Muscle layer of duodenum (tissue), 2 donors: ENCODE results near the gene SPOCK3.

Source experiments
- H3K27ac ChIP-seq: one replicate; pipeline ENCODE4 v1.7.0; 2013; ENCODE audit warnings: mild to moderate bottlenecking, low read length
- H3K27me3 ChIP-seq: one replicate; pipeline ENCODE4 v1.7.0; 2013; ENCODE audit warnings: low read depth, mild to moderate bottlenecking, control low read depth, low read length
- H3K36me3 ChIP-seq, 2 donors: one replicate each; pipeline ENCODE4 v1.7.0; 2013; ENCODE audit warnings: low read length in 2 of 2, control low read depth in 1 of 2, mild to moderate bottlenecking in 1 of 2; ENCODE audit not compliant: insufficient read depth in 2 of 2, control insufficient read depth in 1 of 2
- H3K4me1 ChIP-seq, 2 donors: one replicate each; pipeline ENCODE4 v1.7.0; 2013; ENCODE audit warnings: low read length in 2 of 2, mild to moderate bottlenecking in 2 of 2, control low read depth in 1 of 2, moderate library complexity in 1 of 2; ENCODE audit not compliant: insufficient read depth in 2 of 2, control insufficient read depth in 1 of 2
- H3K4me3 ChIP-seq, 2 donors: one replicate each; pipeline ENCODE4 v1.7.0; 2013; ENCODE audit warnings: low read length in 2 of 2, low read depth in 1 of 2, mild to moderate bottlenecking in 1 of 2
- H3K9me3 ChIP-seq, 2 donors: one replicate each; pipeline ENCODE4 v1.7.0; 2013; ENCODE audit warnings: low read length in 2 of 2, control low read depth in 1 of 2, mild to moderate bottlenecking in 1 of 2; ENCODE audit not compliant: control insufficient read depth in 1 of 2
- donor health status: healthy.

Gene SPOCK3

GRCh38 chr4:167109859-167110258 is 124.4 kb downstream of the SPOCK3 start:
- no peak overlapping the region for H3K4me3 ChIP-seq
- H3K4me1 ChIP-seq, result no peaks in the 10 kb centered on the region
- H3K36me3 ChIP-seq, result no peaks in the 10 kb centered on the region
- no peaks in the 10 kb centered on the region for H3K27me3 ChIP-seq
- no peak overlapping the region for H3K27ac ChIP-seq
- no peaks in the 10 kb centered on the region for H3K9me3 ChIP-seq

GRCh38 chr4:167105857-167106256 is 128.4 kb downstream of the SPOCK3 start:
- Histone ChIP-seq H3K36me3 (no peaks in the 10 kb centered on the region), H3K27me3 (no peaks in the 10 kb centered on the region), H3K4me1 (no peaks in the 10 kb centered on the region), H3K9me3 (no peaks in the 10 kb centered on the region), H3K27ac (no peak overlapping the region), H3K4me3 (no peak overlapping the region)

- Histone ChIP-seq H3K4me3 (no peak overlapping the region), H3K36me3 (no peaks in the 10 kb centered on the region), H3K4me1 (no peaks in the 10 kb centered on the region), H3K9me3 (no peaks in the 10 kb centered on the region), H3K27ac (no peak overlapping the region), H3K27me3 (no peaks in the 10 kb centered on the region)
These were observed 131.8 kb downstream of the SPOCK3 start for GRCh38 chr4:167102475-167102874.

- Histone ChIP-seq H3K36me3 (no peaks in the 10 kb centered on the region), H3K9me3 (no peaks in the 10 kb centered on the region), H3K27me3 (no peaks in the 10 kb centered on the region), H3K4me1 (no peaks in the 10 kb centered on the region), H3K27ac (no peak overlapping the region), H3K4me3 (no peak overlapping the region)
These were observed 133.3 kb downstream of the SPOCK3 start for GRCh38 chr4:167101035-167101434.

- no peak overlapping the region for H3K4me3 ChIP-seq
These were observed 134.2 kb downstream of the SPOCK3 start for GRCh38 chr4:167100120-167100519.

GRCh38 chr4:167088115-167088514 is 146.2 kb downstream of the SPOCK3 start:
- Histone ChIP-seq H3K9me3 (no peaks in the 10 kb centered on the region), H3K36me3 (no peaks in the 10 kb centered on the region), H3K27ac (no peak overlapping the region), H3K27me3 (no peaks in the 10 kb centered on the region), H3K4me1 (no peaks in the 10 kb centered on the region), H3K4me3 (no peak overlapping the region)

More at GRCh38 chr4:167100120-167100519, 134.2 kb downstream of the SPOCK3 start:
- Histone ChIP-seq H3K9me3 (no peaks in the 10 kb centered on the region), H3K36me3 (no peaks in the 10 kb centered on the region), H3K27ac (no peak overlapping the region), H3K4me1 (no peaks in the 10 kb centered on the region), H3K27me3 (no peaks in the 10 kb centered on the region)

- no peaks in the 10 kb centered on the region for H3K27me3 ChIP-seq
- H3K4me3 ChIP-seq, result no peak overlapping the region
- no peaks in the 10 kb centered on the region for H3K9me3 ChIP-seq
- H3K4me1 ChIP-seq, result no peaks in the 10 kb centered on the region
- H3K36me3 ChIP-seq, result no peaks in the 10 kb centered on the region
- H3K27ac ChIP-seq, result no peak overlapping the region
These were observed 150.0 kb downstream of the SPOCK3 start for GRCh38 chr4:167084321-167084720.

- no peaks in the 10 kb centered on the region for H3K27me3 ChIP-seq
- no peak overlapping the region for H3K27ac ChIP-seq
- H3K4me1 ChIP-seq, result no peaks in the 10 kb centered on the region
- H3K9me3 ChIP-seq, result no peaks in the 10 kb centered on the region
- no peaks in the 10 kb centered on the region for H3K36me3 ChIP-seq
- H3K4me3 ChIP-seq, result no peak overlapping the region
These were observed 154.5 kb downstream of the SPOCK3 start for GRCh38 chr4:167079762-167080161.

GRCh38 chr4:167052631-167053091 is 181.6 kb downstream of the SPOCK3 start:
- no peak overlapping the region for H3K4me3 ChIP-seq

GRCh38 chr4:167049257-167049656 is 185.0 kb downstream of the SPOCK3 start:
- Histone ChIP-seq H3K4me3 (no peak overlapping the region), H3K27me3 (no peaks in the 10 kb centered on the region), H3K4me1 (no peaks in the 10 kb centered on the region), H3K9me3 (no peaks in the 10 kb centered on the region), H3K36me3 (no peaks in the 10 kb centered on the region), H3K27ac (no peak overlapping the region)

More at GRCh38 chr4:167052631-167053091, 181.6 kb downstream of the SPOCK3 start:
- Histone ChIP-seq H3K36me3 (no peaks in the 10 kb centered on the region), H3K27me3 (no peaks in the 10 kb centered on the region), H3K4me1 (no peaks in the 10 kb centered on the region), H3K27ac (no peak overlapping the region), H3K9me3 (no peaks in the 10 kb centered on the region)

- Histone ChIP-seq H3K27ac (no peak overlapping the region), H3K36me3 (no peaks in the 10 kb centered on the region), H3K4me3 (no peak overlapping the region), H3K27me3 (no peaks in the 10 kb centered on the region), H3K4me1 (no peaks in the 10 kb centered on the region), H3K9me3 (no peaks in the 10 kb centered on the region)
These were observed 192.8 kb downstream of the SPOCK3 start for GRCh38 chr4:167041524-167041923.

- H3K4me3 ChIP-seq, result no peak overlapping the region
- no peaks in the 10 kb centered on the region for H3K27me3 ChIP-seq
- no peak overlapping the region for H3K27ac ChIP-seq
- H3K36me3 ChIP-seq, result no peaks in the 10 kb centered on the region
- H3K4me1 ChIP-seq, result no peaks in the 10 kb centered on the region
- no peaks in the 10 kb centered on the region for H3K9me3 ChIP-seq
These were observed 198.9 kb downstream of the SPOCK3 start for GRCh38 chr4:167035390-167035789.
